B cell (primary cell): Measurements from ENCODE around the gene CELA2A.
"Not testable (repeated sequence)": the region's sequence is repeated elsewhere in the genome, so short reads cannot be mapped to it uniquely, and the experiment has no call there.

Source experiments
- CTCF ChIP-seq: fragments of 200-600 bp; IDR thresholded peaks from one replicate; pipeline ENCODE4 v1.8.0; 2022; ENCODE audit warnings: antibody characterized with exemption, mild to moderate bottlenecking
- EZH2 ChIP-seq: IDR thresholded peaks from 2 replicates; pipeline ENCODE4 v1.6.1; 2012; ENCODE audit warnings: borderline replicate concordance, low read depth, mild to moderate bottlenecking, moderate library complexity, low read length; ENCODE audit not compliant: insufficient read depth, poor library complexity, severe bottlenecking

GRCh38 chr1:15482983-15483543 lies 26.5 kb downstream of the CELA2A start:
- not testable (repeated sequence) for TF ChIP-seq CTCF, EZH2
